WTC11 (cell line): ENCODE data around the gene RND1. TPM values are rescaled to one million over a fixed set of nuclear protein-coding genes. Genes with fewer than 3 reads are reported as not detected.

Experiments
- ATAC-seq: fragments of 200-7000 bp; cut with Tn5 transposase; 2 replicates; pipeline ENCODE4 v1.10.0; 2021; ENCODE audit warnings: mild to moderate bottlenecking, moderate library complexity
- Bru-seq: library from RNA; stranded (reverse); fragments of 400-500 nt; gene quantifications from one replicate; lab custom pipeline; 2021; lab: Mats Ljungman, UMichigan
- CTCF ChIA-PET: fragments of 300-600 bp; sonication (Branson Sonifier 250); formaldehyde crosslinking; loops from one replicate; lab custom pipeline; 2021; ENCODE audit warnings: antibody characterized with exemption; lab: Charles Lee
- POLR2A ChIA-PET: fragments of 350-600 bp; sonication (Branson Sonifier 250); formaldehyde crosslinking; loops from one replicate; lab custom pipeline; 2021; ENCODE audit warnings: antibody characterized with exemption; lab: Charles Lee
- DNase-seq: peaks from one replicate; pipeline ENCODE4 v3.0.0; 2021; ENCODE audit warnings: low spot score
- H3K27ac Mint-ChIP-seq: 2 replicates; pipeline ENCODE4 v1.8.0; 2021; ENCODE audit warnings: mixed read lengths
- H3K27me3 Mint-ChIP-seq: 2 replicates; pipeline ENCODE4 v1.8.0; 2021; ENCODE audit warnings: low read depth, mild to moderate bottlenecking, moderate library complexity, mixed read lengths
- H3K36me3 Mint-ChIP-seq: 2 replicates; pipeline ENCODE4 v1.8.0; 2021; ENCODE audit warnings: mixed read lengths
- H3K4me1 Mint-ChIP-seq: 2 replicates; pipeline ENCODE4 v1.8.0; 2022; ENCODE audit warnings: mixed read lengths
- H3K4me3 Mint-ChIP-seq: 2 replicates; pipeline ENCODE4 v1.8.0; 2021; ENCODE audit warnings: mild to moderate bottlenecking, moderate library complexity, mixed read lengths
- H3K9me3 Mint-ChIP-seq: 2 replicates; pipeline ENCODE4 v1.8.0; 2021; ENCODE audit warnings: mixed read lengths
- ETV6 ChIP-seq: sonication (generic); formaldehyde crosslinking; IDR thresholded peaks from 2 replicates; pipeline ENCODE4 v1.8.1; 2022; ENCODE audit warnings: mild to moderate bottlenecking, missing genetic modification reagents
- FOXP1 ChIP-seq: sonication (generic); formaldehyde crosslinking; IDR thresholded peaks from 2 replicates; pipeline ENCODE4 v1.8.0; 2022; ENCODE audit warnings: missing genetic modification reagents, mild to moderate bottlenecking, moderate library complexity, borderline replicate concordance
- GABPB1 ChIP-seq: sonication (generic); formaldehyde crosslinking; IDR thresholded peaks from 2 replicates; pipeline ENCODE4 v1.8.1; 2023; ENCODE audit warnings: mild to moderate bottlenecking, missing genetic modification reagents
- MYBL2 ChIP-seq: sonication (generic); formaldehyde crosslinking; IDR thresholded peaks from 2 replicates; pipeline ENCODE4 v1.8.1; 2023; ENCODE audit warnings: mild to moderate bottlenecking, moderate library complexity, missing genetic modification reagents
- NFATC4 ChIP-seq: fragments of 250-450 bp; sonication (Bioruptor Pico); IDR thresholded peaks from 2 replicates; pipeline ENCODE4 v1.9.0; 2021; ENCODE audit warnings: mild to moderate bottlenecking
- NFYB ChIP-seq: sonication (generic); formaldehyde crosslinking; conservative IDR thresholded peaks from 2 replicates; pipeline ENCODE4 v1.8.0; 2022; ENCODE audit warnings: low read depth, missing genetic modification reagents
- NR2C2 ChIP-seq: sonication (generic); formaldehyde crosslinking; IDR thresholded peaks from 2 replicates; pipeline ENCODE4 v1.8.0; 2022; ENCODE audit warnings: mild to moderate bottlenecking, missing genetic modification reagents
- PRRX2 ChIP-seq: fragments of 250-450 bp; sonication (Bioruptor Pico); IDR thresholded peaks from 2 replicates; pipeline ENCODE4 v1.8.0; 2021; ENCODE audit warnings: mild to moderate bottlenecking
- RORB ChIP-seq: fragments of 250-450 bp; sonication (Bioruptor Pico); IDR thresholded peaks from 2 replicates; pipeline ENCODE4 v1.9.0; 2021; ENCODE audit warnings: mild to moderate bottlenecking
- SP1 ChIP-seq: sonication (generic); formaldehyde crosslinking; conservative IDR thresholded peaks from 2 replicates; pipeline ENCODE4 v1.8.1; 2022; ENCODE audit warnings: missing genetic modification reagents
- ZBTB21 ChIP-seq: sonication (generic); formaldehyde crosslinking; IDR thresholded peaks from 2 replicates; pipeline ENCODE4 v1.8.1; 2023; ENCODE audit warnings: mild to moderate bottlenecking, missing genetic modification reagents, borderline replicate concordance
- ZNF416 ChIP-seq: fragments of 250-450 bp; sonication (Bioruptor Pico); IDR thresholded peaks from 2 replicates; pipeline ENCODE4 v1.9.0; 2021; ENCODE audit warnings: mild to moderate bottlenecking, inconsistent platforms
- long read RNA-seq, 3 experiments: library from RNA in 1 of 3; library from capped mRNA in 1 of 3; library from polyadenylated mRNA in 1 of 3; unstranded in 2 of 3; stranded (forward) in 1 of 3; transcript quantifications; one replicate each; pipeline ENCODE4 v2.0.0, GENCODE V29; 2021
- total RNA-seq: library from RNA; stranded (reverse); gene quantifications from 3 replicates; pipeline ENCODE4 v1.2.3, GENCODE V29; 2021
- TF ChIP-seq, protein P1 (sequence below): sonication (generic); formaldehyde crosslinking; IDR thresholded peaks from 2 replicates; pipeline ENCODE4 v1.8.0; 2023; ENCODE audit warnings: missing genetic modification reagents, mild to moderate bottlenecking, borderline replicate concordance
- TF ChIP-seq, protein P2 (sequence below): fragments of 250-450 bp; sonication (Bioruptor Pico); IDR thresholded peaks from 2 replicates; pipeline ENCODE4 v1.9.0; 2021; ENCODE audit warnings: mild to moderate bottlenecking, borderline replicate concordance
- TF ChIP-seq, protein P3 (sequence below): sonication (generic); formaldehyde crosslinking; IDR thresholded peaks from 2 replicates; pipeline ENCODE4 v1.8.0; 2022; ENCODE audit warnings: mild to moderate bottlenecking, missing genetic modification reagents
- TF ChIP-seq, protein P4 (sequence below): fragments of 250-450 bp; sonication (Bioruptor Pico); IDR thresholded peaks from 2 replicates; pipeline ENCODE4 v1.9.0; 2021; ENCODE audit warnings: mild to moderate bottlenecking
- TF ChIP-seq, protein P5 (sequence below): fragments of 250-450 bp; sonication (Bioruptor Pico); IDR thresholded peaks from 2 replicates; pipeline ENCODE4 v1.9.0; 2021; ENCODE audit warnings: mild to moderate bottlenecking
- TF ChIP-seq, protein P6 (sequence below): fragments of 250-450 bp; sonication (Bioruptor Pico); IDR thresholded peaks from 2 replicates; pipeline ENCODE4 v1.8.0; 2021; ENCODE audit warnings: mild to moderate bottlenecking

RND1 gene
- total RNA-seq (7.6 to 9.1 TPM (median 8.5 TPM) in 3 replicates), Bru-seq, nascent RNA (percentile 66 among the genes with signal in this experiment)
- long read RNA-seq, experiment 1, transcript RND1-201 (5 exons, 1,681 nt), result major isoform, 8 of 10 reads
- long read RNA-seq, experiment 1, partial matches to known transcripts, result 1 of 10 reads
- long read RNA-seq, experiment 1, other reads (novel, unspliced or antisense), result 0 of 10 reads
- long read RNA-seq, experiment 2, transcript RND1-201 (5 exons, 1,681 nt), result major isoform, 6 of 13 reads
- long read RNA-seq, experiment 2, partial matches to known transcripts, result 2 of 13 reads
- long read RNA-seq, experiment 2, other reads (novel, unspliced or antisense), result 0 of 13 reads
- long read RNA-seq, experiment 3, transcript RND1-201 (5 exons, 1,681 nt), result major isoform, 19 of 22 reads
- long read RNA-seq, experiment 3, partial matches to known transcripts, result 2 of 22 reads
- long read RNA-seq, experiment 3, other reads (novel, unspliced or antisense), result 0 of 22 reads

DNA sequence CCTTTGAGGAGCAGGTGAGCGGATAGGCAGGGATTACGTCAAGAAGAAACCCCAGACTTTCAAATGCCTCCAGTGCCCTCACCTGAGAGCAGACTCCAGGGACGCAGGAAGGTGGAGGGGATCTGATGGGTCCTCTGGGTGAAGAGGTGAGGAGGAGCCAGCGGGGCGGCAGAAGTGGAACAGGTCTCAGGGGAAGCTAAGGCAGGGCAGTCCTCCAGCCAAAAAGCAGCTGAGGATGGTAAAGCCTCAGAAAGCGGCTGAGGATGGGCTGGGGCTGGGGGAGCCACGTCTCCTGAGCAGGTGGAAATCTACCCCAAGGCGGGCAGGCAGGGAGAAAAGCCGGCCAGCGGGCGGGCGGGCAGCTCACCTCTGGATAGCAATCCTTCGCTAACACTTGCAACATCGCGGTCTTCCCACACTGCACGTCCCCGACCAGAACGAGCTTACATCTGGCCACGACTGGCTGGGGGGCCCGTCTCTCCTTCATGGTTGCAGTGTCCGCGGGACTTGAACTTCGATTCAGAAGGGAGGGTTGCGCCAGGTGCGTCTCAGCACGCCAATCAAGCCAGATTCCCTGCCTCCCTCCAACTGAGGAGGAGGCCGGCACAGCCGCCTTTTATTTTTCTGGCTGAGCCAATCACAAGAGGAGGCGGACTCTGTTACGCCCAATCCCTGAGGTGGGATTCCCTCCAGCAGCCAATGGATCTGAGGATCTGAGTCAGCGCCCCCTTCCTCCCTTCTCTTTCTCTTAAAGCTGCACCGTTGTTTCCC is at the start of gene RND1:
Gene RND1 (minus strand): TSS at position 590 of the 771 bp plus-strand sequence. CDS start 103 bp downstream, at position 487.
- Mint-ChIP-seq H3K27me3 (peaks cover 6% of the 10 kb centered on the region; the same call in 1 of the 2 replicates), H3K27ac (peak within 1 kb of the TSS; percentile 94), H3K36me3 (peaks cover 15% of the 10 kb centered on the region), H3K4me1 (peaks cover 44% of the 10 kb centered on the region), H3K9me3 (no peaks in the 10 kb centered on the region), H3K4me3 (peak within 1 kb of the TSS; percentile 91)
- ATAC-seq (peak; percentile 96), DNase-seq (peak; percentile 92)
- ChIA-PET POLR2A (interaction anchor here (0.6 to 2.8 kb wide), 15 partner anchors 8 to 653 kb away, joined by 3 to 32 read pairs (median 3); partner anchors contain the start of genes ARF3 and DDX23), CTCF (interaction anchor here (0.6 to 8.3 kb wide), 20 partner anchors 11 to 178 kb away, joined by 3 to 134 read pairs (median 5); partner anchors contain the start of genes ARF3, CACNB3, DDX23 and WNT1)
- TF ChIP-seq SP1 (CRISPR knock-in tag), result peak; percentile 60
- no peak for TF ChIP-seq NR2C2 (CRISPR knock-in tag)
- TF ChIP-seq ZBTB21, result no peak
- TF ChIP-seq, protein P1, sequence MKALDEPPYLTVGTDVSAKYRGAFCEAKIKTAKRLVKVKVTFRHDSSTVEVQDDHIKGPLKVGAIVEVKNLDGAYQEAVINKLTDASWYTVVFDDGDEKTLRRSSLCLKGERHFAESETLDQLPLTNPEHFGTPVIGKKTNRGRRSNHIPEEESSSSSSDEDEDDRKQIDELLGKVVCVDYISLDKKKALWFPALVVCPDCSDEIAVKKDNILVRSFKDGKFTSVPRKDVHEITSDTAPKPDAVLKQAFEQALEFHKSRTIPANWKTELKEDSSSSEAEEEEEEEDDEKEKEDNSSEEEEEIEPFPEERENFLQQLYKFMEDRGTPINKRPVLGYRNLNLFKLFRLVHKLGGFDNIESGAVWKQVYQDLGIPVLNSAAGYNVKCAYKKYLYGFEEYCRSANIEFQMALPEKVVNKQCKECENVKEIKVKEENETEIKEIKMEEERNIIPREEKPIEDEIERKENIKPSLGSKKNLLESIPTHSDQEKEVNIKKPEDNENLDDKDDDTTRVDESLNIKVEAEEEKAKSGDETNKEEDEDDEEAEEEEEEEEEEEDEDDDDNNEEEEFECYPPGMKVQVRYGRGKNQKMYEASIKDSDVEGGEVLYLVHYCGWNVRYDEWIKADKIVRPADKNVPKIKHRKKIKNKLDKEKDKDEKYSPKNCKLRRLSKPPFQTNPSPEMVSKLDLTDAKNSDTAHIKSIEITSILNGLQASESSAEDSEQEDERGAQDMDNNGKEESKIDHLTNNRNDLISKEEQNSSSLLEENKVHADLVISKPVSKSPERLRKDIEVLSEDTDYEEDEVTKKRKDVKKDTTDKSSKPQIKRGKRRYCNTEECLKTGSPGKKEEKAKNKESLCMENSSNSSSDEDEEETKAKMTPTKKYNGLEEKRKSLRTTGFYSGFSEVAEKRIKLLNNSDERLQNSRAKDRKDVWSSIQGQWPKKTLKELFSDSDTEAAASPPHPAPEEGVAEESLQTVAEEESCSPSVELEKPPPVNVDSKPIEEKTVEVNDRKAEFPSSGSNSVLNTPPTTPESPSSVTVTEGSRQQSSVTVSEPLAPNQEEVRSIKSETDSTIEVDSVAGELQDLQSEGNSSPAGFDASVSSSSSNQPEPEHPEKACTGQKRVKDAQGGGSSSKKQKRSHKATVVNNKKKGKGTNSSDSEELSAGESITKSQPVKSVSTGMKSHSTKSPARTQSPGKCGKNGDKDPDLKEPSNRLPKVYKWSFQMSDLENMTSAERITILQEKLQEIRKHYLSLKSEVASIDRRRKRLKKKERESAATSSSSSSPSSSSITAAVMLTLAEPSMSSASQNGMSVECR (CRISPR knock-in tag), result peak; percentile 48; the same call in 1 of the 2 replicates
- TF ChIP-seq FOXP1 (CRISPR knock-in tag), result 0 out of 2 replicates have a peak, but pooled peaks have one; percentile 63
- 0 out of 2 replicates have a peak, but pooled peaks have one; percentile 32 for TF ChIP-seq GABPB1 (CRISPR knock-in tag)
- 0 out of 2 replicates have a peak, but pooled peaks have one; percentile 42 for TF ChIP-seq PRRX2 (CRISPR knock-in tag)
- TF ChIP-seq, protein P2, sequence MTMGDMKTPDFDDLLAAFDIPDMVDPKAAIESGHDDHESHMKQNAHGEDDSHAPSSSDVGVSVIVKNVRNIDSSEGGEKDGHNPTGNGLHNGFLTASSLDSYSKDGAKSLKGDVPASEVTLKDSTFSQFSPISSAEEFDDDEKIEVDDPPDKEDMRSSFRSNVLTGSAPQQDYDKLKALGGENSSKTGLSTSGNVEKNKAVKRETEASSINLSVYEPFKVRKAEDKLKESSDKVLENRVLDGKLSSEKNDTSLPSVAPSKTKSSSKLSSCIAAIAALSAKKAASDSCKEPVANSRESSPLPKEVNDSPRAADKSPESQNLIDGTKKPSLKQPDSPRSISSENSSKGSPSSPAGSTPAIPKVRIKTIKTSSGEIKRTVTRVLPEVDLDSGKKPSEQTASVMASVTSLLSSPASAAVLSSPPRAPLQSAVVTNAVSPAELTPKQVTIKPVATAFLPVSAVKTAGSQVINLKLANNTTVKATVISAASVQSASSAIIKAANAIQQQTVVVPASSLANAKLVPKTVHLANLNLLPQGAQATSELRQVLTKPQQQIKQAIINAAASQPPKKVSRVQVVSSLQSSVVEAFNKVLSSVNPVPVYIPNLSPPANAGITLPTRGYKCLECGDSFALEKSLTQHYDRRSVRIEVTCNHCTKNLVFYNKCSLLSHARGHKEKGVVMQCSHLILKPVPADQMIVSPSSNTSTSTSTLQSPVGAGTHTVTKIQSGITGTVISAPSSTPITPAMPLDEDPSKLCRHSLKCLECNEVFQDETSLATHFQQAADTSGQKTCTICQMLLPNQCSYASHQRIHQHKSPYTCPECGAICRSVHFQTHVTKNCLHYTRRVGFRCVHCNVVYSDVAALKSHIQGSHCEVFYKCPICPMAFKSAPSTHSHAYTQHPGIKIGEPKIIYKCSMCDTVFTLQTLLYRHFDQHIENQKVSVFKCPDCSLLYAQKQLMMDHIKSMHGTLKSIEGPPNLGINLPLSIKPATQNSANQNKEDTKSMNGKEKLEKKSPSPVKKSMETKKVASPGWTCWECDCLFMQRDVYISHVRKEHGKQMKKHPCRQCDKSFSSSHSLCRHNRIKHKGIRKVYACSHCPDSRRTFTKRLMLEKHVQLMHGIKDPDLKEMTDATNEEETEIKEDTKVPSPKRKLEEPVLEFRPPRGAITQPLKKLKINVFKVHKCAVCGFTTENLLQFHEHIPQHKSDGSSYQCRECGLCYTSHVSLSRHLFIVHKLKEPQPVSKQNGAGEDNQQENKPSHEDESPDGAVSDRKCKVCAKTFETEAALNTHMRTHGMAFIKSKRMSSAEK (CRISPR knock-in tag), result no peak; the same call in 1 of the 2 replicates
- TF ChIP-seq NFYB (CRISPR knock-in tag), result peak; percentile 81
- TF ChIP-seq, protein P3, sequence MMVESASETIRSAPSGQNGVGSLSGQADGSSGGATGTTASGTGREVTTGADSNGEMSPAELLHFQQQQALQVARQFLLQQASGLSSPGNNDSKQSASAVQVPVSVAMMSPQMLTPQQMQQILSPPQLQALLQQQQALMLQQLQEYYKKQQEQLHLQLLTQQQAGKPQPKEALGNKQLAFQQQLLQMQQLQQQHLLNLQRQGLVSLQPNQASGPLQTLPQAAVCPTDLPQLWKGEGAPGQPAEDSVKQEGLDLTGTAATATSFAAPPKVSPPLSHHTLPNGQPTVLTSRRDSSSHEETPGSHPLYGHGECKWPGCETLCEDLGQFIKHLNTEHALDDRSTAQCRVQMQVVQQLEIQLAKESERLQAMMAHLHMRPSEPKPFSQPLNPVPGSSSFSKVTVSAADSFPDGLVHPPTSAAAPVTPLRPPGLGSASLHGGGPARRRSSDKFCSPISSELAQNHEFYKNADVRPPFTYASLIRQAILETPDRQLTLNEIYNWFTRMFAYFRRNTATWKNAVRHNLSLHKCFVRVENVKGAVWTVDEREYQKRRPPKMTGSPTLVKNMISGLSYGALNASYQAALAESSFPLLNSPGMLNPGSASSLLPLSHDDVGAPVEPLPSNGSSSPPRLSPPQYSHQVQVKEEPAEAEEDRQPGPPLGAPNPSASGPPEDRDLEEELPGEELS, result 0 out of 2 replicates have a peak, but pooled peaks have one; percentile 56
- TF ChIP-seq, protein P4, sequence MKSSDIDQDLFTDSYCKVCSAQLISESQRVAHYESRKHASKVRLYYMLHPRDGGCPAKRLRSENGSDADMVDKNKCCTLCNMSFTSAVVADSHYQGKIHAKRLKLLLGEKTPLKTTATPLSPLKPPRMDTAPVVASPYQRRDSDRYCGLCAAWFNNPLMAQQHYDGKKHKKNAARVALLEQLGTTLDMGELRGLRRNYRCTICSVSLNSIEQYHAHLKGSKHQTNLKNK, result peak; percentile 74; the same call in 1 of the 2 replicates
- peak; percentile 89; the same call in 1 of the 2 replicates for TF ChIP-seq RORB (CRISPR knock-in tag)
- TF ChIP-seq ETV6, result peak; percentile 73; the same call in 1 of the 2 replicates
- TF ChIP-seq, protein P5, sequence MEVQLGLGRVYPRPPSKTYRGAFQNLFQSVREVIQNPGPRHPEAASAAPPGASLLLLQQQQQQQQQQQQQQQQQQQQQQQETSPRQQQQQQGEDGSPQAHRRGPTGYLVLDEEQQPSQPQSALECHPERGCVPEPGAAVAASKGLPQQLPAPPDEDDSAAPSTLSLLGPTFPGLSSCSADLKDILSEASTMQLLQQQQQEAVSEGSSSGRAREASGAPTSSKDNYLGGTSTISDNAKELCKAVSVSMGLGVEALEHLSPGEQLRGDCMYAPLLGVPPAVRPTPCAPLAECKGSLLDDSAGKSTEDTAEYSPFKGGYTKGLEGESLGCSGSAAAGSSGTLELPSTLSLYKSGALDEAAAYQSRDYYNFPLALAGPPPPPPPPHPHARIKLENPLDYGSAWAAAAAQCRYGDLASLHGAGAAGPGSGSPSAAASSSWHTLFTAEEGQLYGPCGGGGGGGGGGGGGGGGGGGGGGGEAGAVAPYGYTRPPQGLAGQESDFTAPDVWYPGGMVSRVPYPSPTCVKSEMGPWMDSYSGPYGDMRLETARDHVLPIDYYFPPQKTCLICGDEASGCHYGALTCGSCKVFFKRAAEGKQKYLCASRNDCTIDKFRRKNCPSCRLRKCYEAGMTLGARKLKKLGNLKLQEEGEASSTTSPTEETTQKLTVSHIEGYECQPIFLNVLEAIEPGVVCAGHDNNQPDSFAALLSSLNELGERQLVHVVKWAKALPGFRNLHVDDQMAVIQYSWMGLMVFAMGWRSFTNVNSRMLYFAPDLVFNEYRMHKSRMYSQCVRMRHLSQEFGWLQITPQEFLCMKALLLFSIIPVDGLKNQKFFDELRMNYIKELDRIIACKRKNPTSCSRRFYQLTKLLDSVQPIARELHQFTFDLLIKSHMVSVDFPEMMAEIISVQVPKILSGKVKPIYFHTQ, result peak; percentile 77; the same call in 1 of the 2 replicates
- TF ChIP-seq, protein P6, sequence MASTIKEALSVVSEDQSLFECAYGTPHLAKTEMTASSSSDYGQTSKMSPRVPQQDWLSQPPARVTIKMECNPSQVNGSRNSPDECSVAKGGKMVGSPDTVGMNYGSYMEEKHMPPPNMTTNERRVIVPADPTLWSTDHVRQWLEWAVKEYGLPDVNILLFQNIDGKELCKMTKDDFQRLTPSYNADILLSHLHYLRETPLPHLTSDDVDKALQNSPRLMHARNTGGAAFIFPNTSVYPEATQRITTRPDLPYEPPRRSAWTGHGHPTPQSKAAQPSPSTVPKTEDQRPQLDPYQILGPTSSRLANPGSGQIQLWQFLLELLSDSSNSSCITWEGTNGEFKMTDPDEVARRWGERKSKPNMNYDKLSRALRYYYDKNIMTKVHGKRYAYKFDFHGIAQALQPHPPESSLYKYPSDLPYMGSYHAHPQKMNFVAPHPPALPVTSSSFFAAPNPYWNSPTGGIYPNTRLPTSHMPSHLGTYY (CRISPR knock-in tag), result peak; percentile 83; the same call in 1 of the 2 replicates
- 0 out of 2 replicates have a peak, but pooled peaks have one; percentile 73 for TF ChIP-seq NFATC4 (CRISPR knock-in tag)
- TF ChIP-seq ZNF416 (CRISPR knock-in tag), result peak; percentile 89; the same call in 1 of the 2 replicates
- TF ChIP-seq MYBL2 (CRISPR knock-in tag), result 0 out of 2 replicates have a peak, but pooled peaks have one; percentile 30
